Measurements from ENCODE around the gene FAH. TPM values are rescaled to one million over a fixed set of nuclear protein-coding genes. Genes with fewer than 3 reads are reported as not detected.
"Not testable (repeated sequence)": the region's sequence is repeated elsewhere in the genome, so short reads cannot be mapped to it uniquely, and the experiment has no call there.

Gene FAH
- total and polyA plus RNA-seq, 11 donors, result 12.4 to 48.9 (median 24.0) TPM

DNA sequence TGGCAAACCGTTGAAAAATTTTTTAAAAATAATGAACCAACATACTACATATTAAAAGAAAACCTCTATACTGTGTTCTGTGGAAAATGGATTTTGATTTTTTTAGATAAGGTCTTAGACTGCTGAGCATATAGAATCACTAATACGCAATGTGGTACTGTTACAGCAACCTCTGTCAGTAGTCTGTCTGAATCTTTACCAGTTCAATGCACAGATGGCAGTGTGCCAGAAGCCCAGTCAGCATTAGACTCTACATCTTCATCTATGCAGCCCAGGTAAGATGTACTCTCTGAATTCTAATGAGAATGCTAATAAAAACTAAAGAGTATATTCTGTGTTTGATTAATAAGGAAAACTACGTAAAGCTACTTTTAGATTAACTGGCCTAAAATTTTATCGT is 31.3 kb upstream of the FAH start:
- H3K27ac ChIP-seq, result no peak overlapping the region
- H3K27me3 ChIP-seq, result no peaks in the 10 kb centered on the region
- peaks cover 0 to 13% (median 0%) of the 10 kb centered on the region in 12 donors for H3K4me1 ChIP-seq
- TF ChIP-seq CTCF (IDR thresholded peaks at IDR 0.05), result no peak
- no peak for DNase-seq
- peaks cover 0 to 56% (median 34%) of the 10 kb centered on the region in 9 donors for H3K36me3 ChIP-seq
- ATAC-seq, result no peak
- no peaks in the 10 kb centered on the region for H3K9me3 ChIP-seq
- intact Hi-C loops (cut with DNase I), result no loop called here
- no peak overlapping the region for H3K4me3 ChIP-seq
- WGBS, 4 donors, result 91 to 94% (median 93%) methylated on average over 4 of the region's 4 CpGs

- Histone ChIP-seq H3K27ac (no peak overlapping the region), H3K4me1 (peaks cover 0 to 13% (median 0%) of the 10 kb centered on the region in 12 donors), H3K36me3 (peaks cover 0 to 63% (median 38%) of the 10 kb centered on the region in 9 donors), H3K27me3 (no peaks in the 10 kb centered on the region), H3K9me3 (no peaks in the 10 kb centered on the region), H3K4me3 (no peak overlapping the region)
- DNase-seq (no peak), ATAC-seq (no peak)
- WGBS, 4 donors, result 92 to 97% (median 95%) methylated on average over 6 of the region's 6 CpGs
- intact Hi-C loops (cut with DNase I), result no loop called here
- TF ChIP-seq POLR2A (IDR thresholded peaks at IDR 0.05), result no peak
- TF ChIP-seq CTCF (IDR thresholded peaks at IDR 0.05), result no peak
Measured at GRCh38 chr15:80123034-80123433, 29.8 kb upstream of the FAH start.

GRCh38 chr15:80127253-80127652 is 25.5 kb upstream of the FAH start:
- WGBS, 4 donors, result 97 to 99% (median 98%) methylated on average over 6 of the region's 6 CpGs
- H3K27ac ChIP-seq; H3K27me3 ChIP-seq; H3K4me3 ChIP-seq; H3K9me3 ChIP-seq; intact Hi-C loops (cut with DNase I); H3K4me1 ChIP-seq; DNase-seq; ATAC-seq: not testable (repeated sequence)
- H3K36me3 ChIP-seq, result peaks cover 0 to 74% (median 54%) of the 10 kb centered on the region in 9 donors

DNA sequence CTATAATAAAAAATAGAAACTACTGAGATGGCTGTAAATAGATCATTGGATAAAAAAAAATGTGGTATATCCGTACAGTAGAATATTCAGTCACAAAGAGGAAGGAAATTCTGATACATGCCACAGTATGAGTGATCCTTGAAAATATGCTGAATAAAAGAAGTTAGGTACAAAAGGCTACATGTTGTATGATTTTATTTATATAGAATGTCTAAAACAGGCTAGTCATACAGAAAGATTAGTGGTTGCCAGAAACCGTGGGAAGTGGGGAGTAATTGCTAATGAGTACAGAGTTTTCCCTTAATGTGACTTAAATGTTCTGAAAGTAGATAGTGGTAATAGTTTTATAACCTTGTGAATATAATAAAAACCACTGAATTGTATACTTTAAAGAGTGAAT is 24.9 kb upstream of the FAH start:
- peaks cover 0 to 74% (median 56%) of the 10 kb centered on the region in 9 donors for H3K36me3 ChIP-seq
- WGBS, 4 donors, result 82 to 92% (median 89%) methylated on average over 2 of the region's 2 CpGs
- no peaks in the 10 kb centered on the region for H3K4me1 ChIP-seq
- DNase-seq, result no peak
- H3K9me3 ChIP-seq, result no peaks in the 10 kb centered on the region
- no peak for ATAC-seq
- intact Hi-C loops (cut with DNase I), result no loop called here
- H3K27ac ChIP-seq, result no peak overlapping the region
- H3K4me3 ChIP-seq, result no peak overlapping the region
- no peaks in the 10 kb centered on the region for H3K27me3 ChIP-seq
- no peak for TF ChIP-seq CTCF (IDR thresholded peaks at IDR 0.05)
- TF ChIP-seq POLR2A (IDR thresholded peaks at IDR 0.05), result no peak

GRCh38 chr15:80132382-80132781 is 20.4 kb upstream of the FAH start:
- no peak for ATAC-seq
- WGBS, 4 donors, result 87 to 92% (median 91%) methylated on average over 3 of the region's 3 CpGs
- no peaks in the 10 kb centered on the region for H3K4me1 ChIP-seq
- no peaks in the 10 kb centered on the region for H3K9me3 ChIP-seq
- H3K4me3 ChIP-seq, result no peak overlapping the region
- TF ChIP-seq POLR2A (IDR thresholded peaks at IDR 0.05) (no peak), CTCF (IDR thresholded peaks at IDR 0.05) (no peak)
- DNase-seq, result no peak
- intact Hi-C loops (cut with DNase I), result no loop called here
- no peaks in the 10 kb centered on the region for H3K27me3 ChIP-seq
- H3K27ac ChIP-seq, result no peak overlapping the region
- H3K36me3 ChIP-seq, result peaks cover 0 to 75% (median 59%) of the 10 kb centered on the region in 9 donors

Data from heart left ventricle (tissue), 16 donors.